AG09309 (cell line): Measurements from ENCODE around the gene ENPP1.
"Not testable (repeated sequence)": the region's sequence is repeated elsewhere in the genome, so short reads cannot be mapped to it uniquely, and the experiment has no call there.

ENCODE experiments used
- DNase-seq: peaks from one replicate; pipeline ENCODE4 v3.0.0-alpha.2; 2010; ENCODE audit warnings: low read depth
- H3K4me3 ChIP-seq: 2 replicates; pipeline ENCODE4 v1.5.1; 2011; ENCODE audit warnings: mild to moderate bottlenecking, low read depth, low read length, moderate library complexity; ENCODE audit not compliant: control insufficient read depth
- CTCF ChIP-seq: IDR thresholded peaks from 2 replicates; pipeline ENCODE4 v1.5.1; 2011; ENCODE audit warnings: mild to moderate bottlenecking, low read depth, low read length, inconsistent platforms; ENCODE audit not compliant: insufficient read depth, control insufficient read depth; ENCODE audit errors: missing control alignments

The ENPP1 gene

DNA sequence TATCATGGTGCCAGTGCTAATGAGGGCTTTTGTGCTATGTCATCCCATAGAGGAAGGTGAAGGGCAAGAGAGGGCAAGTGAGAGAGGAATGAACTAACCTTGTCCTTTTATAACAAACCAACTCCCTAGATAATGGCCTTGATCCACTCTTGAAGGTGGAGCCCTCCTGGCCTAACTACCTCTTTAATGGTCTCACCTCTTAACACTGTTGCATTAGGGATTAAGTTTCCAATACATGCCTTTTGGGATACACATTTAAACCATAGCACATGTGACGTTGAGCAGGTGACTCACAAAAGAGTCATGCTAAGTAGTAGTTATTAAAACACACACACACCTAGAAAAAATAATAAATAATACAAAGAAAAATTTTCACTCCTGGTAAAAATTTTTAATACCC is 106.4 kb downstream of the ENPP1 start:
- DNase-seq: no peak
- no peak for TF ChIP-seq CTCF
- no peak overlapping the region for H3K4me3 ChIP-seq

DNA sequence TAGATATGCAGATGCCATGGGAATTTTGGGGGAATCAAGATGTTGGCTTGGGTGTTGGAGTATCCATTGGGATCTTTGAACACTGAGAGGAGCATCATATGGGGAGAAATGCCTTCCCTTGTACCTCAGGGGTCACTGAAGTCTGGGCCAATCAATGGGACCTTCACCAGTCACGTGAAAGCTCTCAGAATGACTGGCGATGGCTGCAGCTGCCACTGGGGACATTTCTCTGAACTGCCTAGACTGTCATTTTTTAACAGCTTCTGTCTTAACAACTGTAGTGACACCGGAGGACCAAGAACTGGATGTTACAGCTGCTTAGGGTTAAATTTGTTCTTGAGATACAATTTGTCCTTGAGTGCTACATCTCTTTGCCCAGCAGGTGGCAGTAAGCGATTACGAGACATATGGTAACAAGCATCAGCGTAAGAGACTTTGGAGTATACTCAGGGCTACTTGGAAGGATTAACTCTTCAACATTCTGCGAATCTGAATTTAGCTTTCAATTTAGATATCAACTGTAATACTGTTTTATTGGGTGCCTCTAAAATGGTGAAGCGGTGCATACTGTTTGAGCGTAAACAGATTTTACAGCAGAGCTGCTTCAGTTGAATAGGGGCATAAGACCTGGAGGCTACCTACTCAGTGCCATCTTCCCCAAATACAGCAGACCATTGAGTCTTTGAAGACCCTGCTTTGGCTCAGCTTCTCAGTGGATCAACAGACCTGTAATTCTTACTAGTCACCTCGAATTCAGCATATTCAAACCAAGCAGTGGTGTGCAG is 107.3 kb downstream of the ENPP1 start:
- no peak overlapping the region for H3K4me3 ChIP-seq
- DNase-seq: no peak
- TF ChIP-seq CTCF: peak; percentile 79

GRCh38 chr6:131916091-131916796 is 108.4 kb downstream of the ENPP1 start:
- H3K4me3 ChIP-seq, DNase-seq: not testable (repeated sequence)

GRCh38 chr6:131916847-131917246 is 109.0 kb downstream of the ENPP1 start:
- DNase-seq: no peak
- H3K4me3 ChIP-seq: no peak overlapping the region
- no peak for TF ChIP-seq CTCF

DNA sequence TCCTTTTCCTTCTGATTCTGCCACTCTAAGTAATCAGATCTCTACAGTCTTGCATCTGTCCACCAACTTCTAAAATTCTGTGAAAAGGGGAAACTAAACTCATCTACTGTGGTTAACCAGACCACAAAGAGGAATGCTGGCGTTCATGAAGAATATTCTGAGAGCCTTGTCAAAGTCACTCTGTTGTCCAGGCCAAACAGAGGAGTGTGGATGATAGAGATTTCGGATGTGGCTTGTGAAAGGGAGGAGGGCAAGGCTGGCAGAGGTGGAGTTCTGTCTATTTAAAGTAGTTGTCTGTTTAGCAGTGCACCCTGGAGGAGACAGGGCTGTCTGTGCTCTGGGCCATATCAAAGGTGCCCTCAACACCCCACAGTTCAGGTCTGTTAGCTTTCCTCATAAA is 109.5 kb downstream of the ENPP1 start:
- DNase-seq: no peak
- no peak for TF ChIP-seq CTCF
- no peak overlapping the region for H3K4me3 ChIP-seq

DNA sequence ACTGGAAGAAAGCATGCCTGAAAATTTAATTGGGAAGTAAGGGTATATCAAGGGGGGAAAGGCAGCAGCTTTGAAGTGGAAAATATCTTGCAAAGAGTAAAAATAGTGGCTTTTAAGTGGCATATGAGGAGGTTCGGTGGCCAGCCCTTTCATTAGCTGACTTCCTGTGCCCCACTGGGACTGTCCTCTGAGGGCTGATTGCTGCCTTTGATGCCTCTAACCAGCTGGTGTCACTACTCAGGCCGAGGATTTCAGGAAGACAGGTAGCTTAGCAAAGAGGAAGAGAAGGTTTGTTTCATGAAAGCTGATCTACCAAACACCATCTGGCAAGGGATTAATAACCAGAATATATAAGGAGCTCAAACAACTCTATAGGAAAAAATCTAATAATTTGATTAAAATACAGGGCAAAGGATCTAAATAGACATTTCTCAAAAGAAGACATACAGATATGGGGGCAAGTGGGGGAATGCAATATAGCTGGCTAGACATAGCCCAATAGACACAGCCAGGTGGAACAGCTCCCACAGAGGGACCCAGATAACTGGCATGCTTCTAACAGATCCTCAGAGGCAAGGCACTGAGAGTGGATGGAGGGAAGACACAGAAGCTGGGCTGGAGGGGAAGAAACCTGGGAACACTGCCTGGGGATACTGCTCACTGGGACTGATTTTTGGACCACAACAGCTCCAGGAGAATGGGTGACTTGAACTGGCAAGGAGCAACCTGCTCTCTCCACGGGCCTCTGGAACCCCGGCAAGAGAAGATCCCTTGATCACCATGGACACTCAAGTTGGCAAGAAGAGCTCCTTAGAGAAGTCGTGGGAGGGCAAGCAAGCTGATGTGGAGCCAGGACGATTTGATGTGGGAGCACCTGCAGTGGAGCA is 110.2 kb downstream of the ENPP1 start:
- no peak for DNase-seq
- TF ChIP-seq CTCF: no peak
- no peak overlapping the region for H3K4me3 ChIP-seq

DNA sequence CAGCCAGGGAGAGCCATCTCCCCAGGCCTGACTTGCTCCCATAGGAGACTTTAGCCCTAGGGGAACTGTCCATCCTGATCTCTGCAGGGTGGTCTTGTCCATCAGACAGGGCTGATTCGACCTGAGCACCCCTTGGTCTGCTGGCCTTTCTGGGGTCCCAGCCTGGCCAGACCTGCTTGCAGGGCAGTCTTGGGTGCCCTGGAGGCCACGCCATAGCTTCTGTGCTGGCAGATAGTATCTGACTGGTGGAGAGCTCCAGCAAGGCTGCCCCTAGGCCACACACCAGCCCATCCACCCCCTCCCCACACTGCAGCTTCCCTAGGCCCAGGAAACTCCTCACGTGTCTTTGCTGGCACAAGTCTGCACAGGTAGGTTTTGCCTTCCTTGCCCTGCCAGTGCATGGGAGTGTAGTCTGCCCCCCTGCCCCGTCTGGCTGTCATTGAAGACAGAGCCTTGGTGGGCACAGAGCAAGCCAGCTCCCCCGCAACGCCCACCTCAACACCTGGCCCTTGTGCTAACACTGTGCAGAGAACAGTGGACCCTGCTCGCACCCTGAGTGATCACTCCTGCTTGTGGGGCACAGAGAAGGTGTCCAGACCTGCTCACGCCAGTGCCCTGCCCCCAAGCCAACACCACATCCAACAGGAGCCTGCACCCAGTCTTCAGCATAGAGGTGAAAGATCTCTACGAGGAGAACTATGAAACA is 111.0 kb downstream of the ENPP1 start:
- TF ChIP-seq CTCF: no peak
- no peak overlapping the region for H3K4me3 ChIP-seq
- no peak for DNase-seq
